Epithelial cell of proximal tubule (primary cell): ENCODE measurements around the gene PPIL6. TPM values are rescaled to one million over a fixed set of nuclear protein-coding genes. Genes with fewer than 3 reads are reported as not detected.
A peak's percentile ranks its signal among the peaks of the same experiment; 100 is the strongest.

ENCODE experiments used
- DNase-seq: peaks from one replicate; pipeline ENCODE4 v3.0.0-alpha.2; 2011; ENCODE audit warnings: low read depth
- H3K4me3 ChIP-seq: 2 replicates; pipeline ENCODE4 v1.5.1; 2011; ENCODE audit warnings: low read depth, mild to moderate bottlenecking, low read length
- CTCF ChIP-seq: conservative IDR thresholded peaks from 2 replicates; pipeline ENCODE4 v1.5.1; 2012; ENCODE audit warnings: low read depth, mild to moderate bottlenecking, low read length
- total RNA-seq: library from RNA; depleted of rRNA; stranded (reverse); fragments of >200 nt; gene quantifications from 2 replicates; pipeline ENCODE4 v1.2.3, GENCODE V29; 2015

Gene PPIL6
- total RNA-seq, 1 donor from 2014 or later, result 2.5 TPM

- peak overlapping the region; percentile 89 for H3K4me3 ChIP-seq
- TF ChIP-seq CTCF, result no peak
- no peak for DNase-seq
Measured at GRCh38 chr6:109453594-109454495, 13.4 kb upstream of the PPIL6 start.

GRCh38 chr6:109453156-109453555 is 12.7 kb upstream of the PPIL6 start:
- DNase-seq, result no peak
- TF ChIP-seq CTCF, result no peak
- H3K4me3 ChIP-seq, result no peak overlapping the region

GRCh38 chr6:109452181-109452580 is 11.8 kb upstream of the PPIL6 start:
- TF ChIP-seq CTCF, result no peak
- no peak for DNase-seq
- no peak overlapping the region for H3K4me3 ChIP-seq

GRCh38 chr6:109451376-109451775 is 10.9 kb upstream of the PPIL6 start:
- no peak for TF ChIP-seq CTCF
- DNase-seq, result no peak
- no peak overlapping the region for H3K4me3 ChIP-seq

- H3K4me3 ChIP-seq, result no peak overlapping the region
- TF ChIP-seq CTCF, result no peak
- DNase-seq, result no peak
Measured at GRCh38 chr6:109450801-109451200, 10.4 kb upstream of the PPIL6 start.

GRCh38 chr6:109449795-109450673 is 9.6 kb upstream of the PPIL6 start:
- TF ChIP-seq CTCF, result no peak
- no peak overlapping the region for H3K4me3 ChIP-seq
- no peak for DNase-seq
